ENCODE measurements around the gene EMX1. TPM values are rescaled to one million over a fixed set of nuclear protein-coding genes. Genes with fewer than 3 reads are reported as not detected.

The EMX1 gene
- polyA plus RNA-seq, 3 donors: not detected

DNA sequence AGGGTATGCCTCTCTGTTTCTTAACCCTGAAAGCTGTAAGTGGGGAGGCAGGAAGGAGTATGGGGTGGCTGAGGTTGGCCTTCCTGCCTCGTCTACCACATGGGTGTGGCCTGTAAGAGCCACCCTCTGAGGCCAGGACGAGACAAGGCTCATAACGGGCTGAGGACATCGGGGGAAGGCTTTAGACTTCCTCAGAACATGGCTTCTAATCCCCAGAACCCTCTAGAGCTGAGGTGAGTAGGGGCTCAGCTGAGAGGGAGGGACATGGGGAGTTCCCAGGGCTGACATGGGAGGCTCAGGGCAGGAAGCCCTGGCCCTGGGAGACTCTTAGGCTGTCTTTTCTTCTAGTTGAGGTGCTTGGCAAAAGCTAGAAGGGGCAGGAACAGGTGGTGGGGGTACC is 36.7 kb downstream of the EMX1 start:
- no peaks in the 10 kb centered on the region for H3K27me3 ChIP-seq (ENCODE audit: control insufficient read depth in 2 of 2, insufficient read depth in 2 of 2, low read length in 2 of 2)
- H3K36me3 Mint-ChIP-seq: peaks cover 45 to 64% of the 10 kb centered on the region in 2 donors
- H3K79me2 ChIP-seq (ENCODE audit: insufficient read depth, low read length): peaks cover 8% of the 10 kb centered on the region
- TF ChIP-seq, protein P1, sequence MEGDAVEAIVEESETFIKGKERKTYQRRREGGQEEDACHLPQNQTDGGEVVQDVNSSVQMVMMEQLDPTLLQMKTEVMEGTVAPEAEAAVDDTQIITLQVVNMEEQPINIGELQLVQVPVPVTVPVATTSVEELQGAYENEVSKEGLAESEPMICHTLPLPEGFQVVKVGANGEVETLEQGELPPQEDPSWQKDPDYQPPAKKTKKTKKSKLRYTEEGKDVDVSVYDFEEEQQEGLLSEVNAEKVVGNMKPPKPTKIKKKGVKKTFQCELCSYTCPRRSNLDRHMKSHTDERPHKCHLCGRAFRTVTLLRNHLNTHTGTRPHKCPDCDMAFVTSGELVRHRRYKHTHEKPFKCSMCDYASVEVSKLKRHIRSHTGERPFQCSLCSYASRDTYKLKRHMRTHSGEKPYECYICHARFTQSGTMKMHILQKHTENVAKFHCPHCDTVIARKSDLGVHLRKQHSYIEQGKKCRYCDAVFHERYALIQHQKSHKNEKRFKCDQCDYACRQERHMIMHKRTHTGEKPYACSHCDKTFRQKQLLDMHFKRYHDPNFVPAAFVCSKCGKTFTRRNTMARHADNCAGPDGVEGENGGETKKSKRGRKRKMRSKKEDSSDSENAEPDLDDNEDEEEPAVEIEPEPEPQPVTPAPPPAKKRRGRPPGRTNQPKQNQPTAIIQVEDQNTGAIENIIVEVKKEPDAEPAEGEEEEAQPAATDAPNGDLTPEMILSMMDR (IDR thresholded peaks at IDR 0.05): no peak
- peak overlapping the region in 2 of 3 experiments; percentile 5 to 62 for H3K4me3 ChIP-seq (replicated peaks in 1 of 3; ENCODE audit: low read depth in 2 of 3, low read length in 3 of 3)
- peaks cover 19% of the 10 kb centered on the region for H4K20me1 ChIP-seq (ENCODE audit: insufficient read depth, low read length)
- peaks cover 6 to 28% of the 10 kb centered on the region in 2 donors for H3K36me3 ChIP-seq (replicated peaks in 1 of 2; ENCODE audit: control insufficient read depth in 1 of 2, insufficient read depth in 2 of 2, low read length in 2 of 2)
- no peaks in the 10 kb centered on the region for H3K9me3 ChIP-seq (replicated peaks in 1 of 2; ENCODE audit: control insufficient read depth in 1 of 2, insufficient read depth in 1 of 2, low read length in 2 of 2)
- H3K9me3 Mint-ChIP-seq: peaks cover 0 to 2% (median 0%) of the 10 kb centered on the region in 7 donors
- peak overlapping the region; percentile 60 for H3K4me2 ChIP-seq (replicated peaks; ENCODE audit: extremely low read depth, low read length, poor library complexity, severe bottlenecking)
- WGBS (ENCODE audit: insufficient coverage): 0% methylated on average over 1 of the region's 4 CpGs
- no peak for DNase-seq
- H3K27me3 Mint-ChIP-seq (ENCODE audit: low read depth in 3 of 3): peaks cover 1 to 2% (median 2%) of the 10 kb centered on the region in 3 donors
- peak overlapping the region; percentile 64 to 85 for H3K4me3 Mint-ChIP-seq
- H3K4me1 ChIP-seq (ENCODE audit: control insufficient read depth in 1 of 2, insufficient read depth in 2 of 2, low read length in 2 of 2): peaks cover 52 to 53% of the 10 kb centered on the region in 2 donors
- H3K4me1 Mint-ChIP-seq: peaks cover 56% of the 10 kb centered on the region
- H3K27ac ChIP-seq (ENCODE audit: low read depth in 1 of 2, low read length in 2 of 2): peak overlapping the region in 1 of 2 donors; percentile 67
- peak overlapping the region; percentile 41 for H3K9ac ChIP-seq (ENCODE audit: insufficient read depth, low read length, poor library complexity, severe bottlenecking)
- H3K27ac Mint-ChIP-seq: peak overlapping the region; percentile 30 to 85 (median 76)
- intact Hi-C loops (cut with micrococcal nuclease): no loop called here
- H2AFZ ChIP-seq (ENCODE audit: insufficient read depth, low read depth, low read length, poor library complexity, severe bottlenecking): peak overlapping the region; percentile 51

DNA sequence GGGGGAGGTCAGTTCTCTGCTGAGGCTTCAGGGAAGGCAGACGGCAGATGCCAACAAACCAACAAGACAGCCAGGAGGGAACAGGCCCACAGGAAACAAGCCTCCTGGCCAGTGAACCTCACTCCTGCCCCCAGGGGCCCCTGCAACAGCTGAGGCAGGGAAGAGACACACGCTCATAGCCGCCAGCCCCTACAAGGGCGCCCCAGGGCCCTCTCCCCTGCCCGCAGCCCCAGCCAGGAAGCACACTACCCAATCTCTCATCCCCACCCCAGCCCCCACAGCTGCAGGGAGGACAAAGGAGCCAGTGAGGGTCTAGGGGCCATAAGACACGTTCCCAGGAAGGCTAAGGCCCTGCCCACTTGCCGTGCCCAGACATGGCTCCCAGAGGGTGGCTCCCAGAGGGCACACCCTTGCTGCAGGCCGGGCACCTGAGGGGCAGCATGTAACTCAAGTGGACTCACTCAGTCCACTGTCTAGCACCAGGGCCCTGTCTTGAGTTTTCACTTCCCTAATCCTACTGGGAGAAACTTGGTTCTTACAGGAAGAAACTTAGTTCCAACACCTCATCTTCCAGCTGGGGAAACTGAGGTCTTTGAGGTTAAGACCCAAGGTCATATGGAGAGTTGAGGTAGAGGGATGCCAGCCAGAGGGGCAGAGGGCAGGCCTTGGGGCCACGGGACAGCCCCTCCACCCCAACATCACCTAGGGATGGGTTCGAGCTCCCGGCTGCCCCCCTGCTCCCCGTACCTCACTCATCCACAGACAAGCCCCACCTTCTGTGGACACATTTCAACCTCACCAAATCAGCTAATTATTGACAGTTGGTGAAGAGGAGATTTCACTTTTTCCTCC is 37.3 kb downstream of the EMX1 start:
- TF ChIP-seq, protein P1 (IDR thresholded peaks at IDR 0.05): no peak
- H3K36me3 Mint-ChIP-seq: peaks cover 49 to 68% of the 10 kb centered on the region in 2 donors
- H3K27ac Mint-ChIP-seq: peak overlapping the region in 5 of 7 donors; percentile 30 to 85 (median 76)
- peak overlapping the region; percentile 41 for H3K9ac ChIP-seq (ENCODE audit: insufficient read depth, low read length, poor library complexity, severe bottlenecking)
- intact Hi-C loops (cut with micrococcal nuclease): no loop called here
- peak overlapping the region; percentile 4 to 62 (median 5) for H3K4me3 ChIP-seq (replicated peaks in 1 of 3; ENCODE audit: low read depth in 2 of 3, low read length in 3 of 3)
- H3K27ac ChIP-seq (ENCODE audit: low read depth in 1 of 2, low read length in 2 of 2): peak overlapping the region in 1 of 2 donors; percentile 67
- peaks cover 61% of the 10 kb centered on the region for H3K4me1 Mint-ChIP-seq
- peaks cover 0 to 2% (median 0%) of the 10 kb centered on the region in 7 donors for H3K9me3 Mint-ChIP-seq
- H4K20me1 ChIP-seq (ENCODE audit: insufficient read depth, low read length): peaks cover 19% of the 10 kb centered on the region
- H3K79me2 ChIP-seq (ENCODE audit: insufficient read depth, low read length): peaks cover 8% of the 10 kb centered on the region
- peak in 2 of 3 donors; percentile 16 to 21 for DNase-seq
- H2AFZ ChIP-seq (ENCODE audit: insufficient read depth, low read depth, low read length, poor library complexity, severe bottlenecking): peak overlapping the region; percentile 51
- no peaks in the 10 kb centered on the region for H3K9me3 ChIP-seq (replicated peaks in 1 of 2; ENCODE audit: control insufficient read depth in 1 of 2, insufficient read depth in 1 of 2, low read length in 2 of 2)
- peak overlapping the region; percentile 60 for H3K4me2 ChIP-seq (replicated peaks; ENCODE audit: extremely low read depth, low read length, poor library complexity, severe bottlenecking)
- peaks cover 52 to 53% of the 10 kb centered on the region in 2 donors for H3K4me1 ChIP-seq (ENCODE audit: control insufficient read depth in 1 of 2, insufficient read depth in 2 of 2, low read length in 2 of 2)
- WGBS (ENCODE audit: insufficient coverage): 24% methylated on average over 7 of the region's 12 CpGs
- H3K27me3 ChIP-seq (ENCODE audit: control insufficient read depth in 2 of 2, insufficient read depth in 2 of 2, low read length in 2 of 2): no peaks in the 10 kb centered on the region
- peaks cover 0 to 2% (median 2%) of the 10 kb centered on the region in 3 donors for H3K27me3 Mint-ChIP-seq (ENCODE audit: low read depth in 3 of 3)
- peaks cover 6 to 33% of the 10 kb centered on the region in 2 donors for H3K36me3 ChIP-seq (replicated peaks in 1 of 2; ENCODE audit: control insufficient read depth in 1 of 2, insufficient read depth in 2 of 2, low read length in 2 of 2)
- H3K4me3 Mint-ChIP-seq: peak overlapping the region; percentile 64 to 85

All from CD14-positive monocyte (primary cell).